ENCODE measurements around the gene RNASEH2B. TPM values are rescaled to one million over a fixed set of nuclear protein-coding genes. Genes with fewer than 3 reads are reported as not detected.

RNASEH2B gene
- total and polyA plus RNA-seq, 2 donors (not counting 1 experiment from before 2014, with no cell fraction given), result 64.0 to 151 TPM

DNA sequence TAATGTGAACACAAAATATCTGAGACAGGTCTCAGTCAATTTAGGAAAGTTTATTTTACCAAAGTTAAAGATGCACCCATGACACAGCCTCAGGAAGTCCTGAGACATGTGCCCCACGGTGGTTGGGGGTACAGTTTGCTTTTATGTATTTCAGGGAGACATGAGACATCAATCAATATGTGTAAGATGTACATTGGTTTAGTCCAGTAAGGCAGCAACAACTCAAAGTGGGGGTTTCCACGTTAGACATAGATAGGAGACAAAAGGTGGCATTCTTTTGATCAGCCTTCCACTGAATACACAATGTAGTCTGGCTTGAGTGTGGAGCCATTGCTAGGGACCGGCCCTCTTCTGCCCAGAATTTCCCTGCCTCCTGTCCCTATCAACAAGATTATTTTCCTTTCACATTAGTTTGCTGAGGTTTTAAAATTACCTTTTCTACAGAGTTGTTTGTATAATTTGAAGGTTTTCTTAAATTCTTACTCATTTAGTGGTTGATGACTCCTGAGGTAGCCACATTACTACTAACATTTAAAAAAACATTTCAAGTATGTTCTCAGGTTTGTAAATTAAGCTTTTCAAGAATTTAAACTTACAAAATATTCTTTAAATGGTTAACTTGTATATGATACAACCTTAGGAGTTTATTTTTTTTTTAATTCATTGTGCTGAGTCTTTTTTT lies 33.2 kb downstream of the RNASEH2B start:
- H3K4me1 Mint-ChIP-seq, result no peaks in the 10 kb centered on the region
- Histone ChIP-seq H2AFZ (ENCODE audit: insufficient read depth, low read depth, low read length, poor library complexity, severe bottlenecking) (no peak overlapping the region), H3K27me3 (replicated peaks in 1 of 4; ENCODE audit: control extremely low read depth in 1 of 4, control insufficient read depth in 3 of 4, insufficient read depth in 4 of 4, low read length in 3 of 4) (no peaks in the 10 kb centered on the region), H3K9ac (ENCODE audit: low read length) (no peak overlapping the region), H3K9me3 (ENCODE audit: control extremely low read depth in 1 of 3, control insufficient read depth in 2 of 3, insufficient read depth in 1 of 3, low read length in 2 of 3) (no peaks in the 10 kb centered on the region), H3K4me3 (ENCODE audit: control extremely low read depth in 1 of 5, extremely low read depth in 1 of 5, insufficient read depth in 1 of 5, low read depth in 2 of 5, low read length in 4 of 5) (no peak overlapping the region), H4K20me1 (ENCODE audit: control insufficient read depth, insufficient read depth, low read length, poor library complexity, severe bottlenecking) (no peaks in the 10 kb centered on the region), H3K79me2 (ENCODE audit: control insufficient read depth, insufficient read depth, low read length) (peaks cover 5% of the 10 kb centered on the region), H3K4me1 (ENCODE audit: control insufficient read depth in 2 of 2, insufficient read depth in 2 of 2, low read length in 2 of 2) (no peaks in the 10 kb centered on the region), H3K36me3 (replicated peaks in 1 of 2; ENCODE audit: control extremely low read depth in 1 of 2, control insufficient read depth in 1 of 2, extremely low read depth in 1 of 2, insufficient read depth in 2 of 2, low read length in 1 of 2) (peaks cover 0 to 65% of the 10 kb centered on the region in 2 experiments), H3K4me2 (replicated peaks; ENCODE audit: low read depth, low read length, poor library complexity, severe bottlenecking) (no peak overlapping the region), H3K27ac (ENCODE audit: low read length in 2 of 2) (no peak overlapping the region)
- no peaks in the 10 kb centered on the region for H3K9me3 Mint-ChIP-seq (ENCODE audit: insufficient read depth)
- WGBS (ENCODE audit: insufficient coverage), result 81% methylated on average over 2 of the region's 3 CpGs
- no peak overlapping the region for H3K27ac Mint-ChIP-seq
- ATAC-seq (ENCODE audit: low read depth) (no peak), DNase-seq (no peak)
- H3K27me3 Mint-ChIP-seq, result no peaks in the 10 kb centered on the region
- intact Hi-C loops (cut with micrococcal nuclease), result no loop called here
- TF ChIP-seq, protein P1, sequence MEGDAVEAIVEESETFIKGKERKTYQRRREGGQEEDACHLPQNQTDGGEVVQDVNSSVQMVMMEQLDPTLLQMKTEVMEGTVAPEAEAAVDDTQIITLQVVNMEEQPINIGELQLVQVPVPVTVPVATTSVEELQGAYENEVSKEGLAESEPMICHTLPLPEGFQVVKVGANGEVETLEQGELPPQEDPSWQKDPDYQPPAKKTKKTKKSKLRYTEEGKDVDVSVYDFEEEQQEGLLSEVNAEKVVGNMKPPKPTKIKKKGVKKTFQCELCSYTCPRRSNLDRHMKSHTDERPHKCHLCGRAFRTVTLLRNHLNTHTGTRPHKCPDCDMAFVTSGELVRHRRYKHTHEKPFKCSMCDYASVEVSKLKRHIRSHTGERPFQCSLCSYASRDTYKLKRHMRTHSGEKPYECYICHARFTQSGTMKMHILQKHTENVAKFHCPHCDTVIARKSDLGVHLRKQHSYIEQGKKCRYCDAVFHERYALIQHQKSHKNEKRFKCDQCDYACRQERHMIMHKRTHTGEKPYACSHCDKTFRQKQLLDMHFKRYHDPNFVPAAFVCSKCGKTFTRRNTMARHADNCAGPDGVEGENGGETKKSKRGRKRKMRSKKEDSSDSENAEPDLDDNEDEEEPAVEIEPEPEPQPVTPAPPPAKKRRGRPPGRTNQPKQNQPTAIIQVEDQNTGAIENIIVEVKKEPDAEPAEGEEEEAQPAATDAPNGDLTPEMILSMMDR (IDR thresholded peaks at IDR 0.05), result no peak
- TF ChIP-seq EZH2 (IDR thresholded peaks at IDR 0.05; ENCODE audit: borderline replicate concordance, insufficient read depth, low read depth, low read length, poor library complexity, severe bottlenecking), result no peak
- H3K4me3 Mint-ChIP-seq, result no peak overlapping the region
- CTCF ChIA-PET, result no interaction called here
- POLR2A ChIA-PET, result no interaction called here

GRCh38 chr13:50945669-50946068 lies 36.1 kb downstream of the RNASEH2B start:
- no peaks in the 10 kb centered on the region for H3K4me1 ChIP-seq (ENCODE audit: control insufficient read depth in 2 of 2, insufficient read depth in 2 of 2, low read length in 2 of 2)
- no peak overlapping the region for H3K4me3 Mint-ChIP-seq

More at GRCh38 chr13:50945669-50946068, 36.1 kb downstream of the RNASEH2B start:
- H3K4me2 ChIP-seq (replicated peaks; ENCODE audit: low read depth, low read length, poor library complexity, severe bottlenecking), result no peak overlapping the region
- no peak for DNase-seq
- peaks cover 0 to 72% of the 10 kb centered on the region in 2 experiments for H3K36me3 ChIP-seq (replicated peaks in 1 of 2; ENCODE audit: control extremely low read depth in 1 of 2, control insufficient read depth in 1 of 2, extremely low read depth in 1 of 2, insufficient read depth in 2 of 2, low read length in 1 of 2)
- H3K9me3 Mint-ChIP-seq (ENCODE audit: insufficient read depth), result no peaks in the 10 kb centered on the region
- no peak overlapping the region for H3K4me3 ChIP-seq (ENCODE audit: control extremely low read depth in 1 of 5, extremely low read depth in 1 of 5, insufficient read depth in 1 of 5, low read depth in 2 of 5, low read length in 4 of 5)
- no CpG with 5 or more reads among the region's 1 CpG for whole genome bisulfite sequencing (ENCODE audit: insufficient coverage)
- intact Hi-C loops (cut with micrococcal nuclease), result no loop called here
- no peaks in the 10 kb centered on the region for H4K20me1 ChIP-seq (ENCODE audit: control insufficient read depth, insufficient read depth, low read length, poor library complexity, severe bottlenecking)
- H2AFZ ChIP-seq (ENCODE audit: insufficient read depth, low read depth, low read length, poor library complexity, severe bottlenecking), result no peak overlapping the region
- H3K4me1 Mint-ChIP-seq, result no peaks in the 10 kb centered on the region
- no peak overlapping the region for H3K27ac Mint-ChIP-seq
- TF ChIP-seq, protein P1 (IDR thresholded peaks at IDR 0.05), result no peak
- no peak for TF ChIP-seq EZH2 (IDR thresholded peaks at IDR 0.05; ENCODE audit: borderline replicate concordance, insufficient read depth, low read depth, low read length, poor library complexity, severe bottlenecking)
- H3K27me3 ChIP-seq (replicated peaks in 1 of 4; ENCODE audit: control extremely low read depth in 1 of 4, control insufficient read depth in 3 of 4, insufficient read depth in 4 of 4, low read length in 3 of 4), result no peaks in the 10 kb centered on the region
- ChIA-PET POLR2A (no interaction called here), CTCF (no interaction called here)
- H3K9ac ChIP-seq (ENCODE audit: low read length), result no peak overlapping the region
- peaks cover 5% of the 10 kb centered on the region for H3K79me2 ChIP-seq (ENCODE audit: control insufficient read depth, insufficient read depth, low read length)
- H3K27me3 Mint-ChIP-seq, result no peaks in the 10 kb centered on the region
- no peak for ATAC-seq (ENCODE audit: low read depth)
- H3K27ac ChIP-seq (ENCODE audit: low read length in 2 of 2), result no peak overlapping the region
- no peaks in the 10 kb centered on the region for H3K9me3 ChIP-seq (ENCODE audit: control extremely low read depth in 1 of 3, control insufficient read depth in 2 of 3, insufficient read depth in 1 of 3, low read length in 2 of 3)
